ENCODE data around the gene ILK. TPM values are rescaled to one million over a fixed set of nuclear protein-coding genes. Genes with fewer than 3 reads are reported as not detected.

ILK gene
- total RNA-seq, 1 experiment from 2014 or later = 73.5 TPM

GRCh38 chr11:6572215-6572614 is 31.4 kb upstream of the ILK start:
- Histone ChIP-seq H3K36me3 (ENCODE audit: control insufficient read depth in 1 of 2, insufficient read depth in 2 of 2, low read length in 2 of 2) (no peaks in the 10 kb centered on the region), H3K9me2 (ENCODE audit: insufficient read depth) (no peaks in the 10 kb centered on the region), H3K27me3 (ENCODE audit: insufficient read depth, low read length) (no peaks in the 10 kb centered on the region), H3K4me2 (ENCODE audit: low read length) (no peak overlapping the region), H2AFZ (ENCODE audit: low read depth, low read length, poor library complexity, severe bottlenecking) (no peak overlapping the region), H4K20me1 (ENCODE audit: insufficient read depth) (no peaks in the 10 kb centered on the region), H3K9ac (ENCODE audit: low read length) (no peak overlapping the region), H3K27ac (ENCODE audit: low read depth, low read length) (no peak overlapping the region), H3K4me1 (ENCODE audit: control insufficient read depth in 1 of 2, insufficient read depth in 2 of 2, low read length in 2 of 2) (no peaks in the 10 kb centered on the region), H3K4me3 (replicated peaks in 1 of 2; ENCODE audit: low read depth in 1 of 2, low read length in 2 of 2) (no peak overlapping the region), H3K79me2 (ENCODE audit: insufficient read depth, low read length) (no peaks in the 10 kb centered on the region), H3K9me3 (ENCODE audit: control insufficient read depth in 1 of 2, insufficient read depth in 1 of 2, low read depth in 1 of 2, low read length in 2 of 2) (no peaks in the 10 kb centered on the region)
- BruUV-seq (replicated peaks) = no TSS peak
- ATAC-seq (no peak), DNase-seq (ENCODE audit: low read depth, low spot score) (no peak)
- intact Hi-C loops (cut with micrococcal nuclease) = no loop called here
- RAD21 ChIA-PET (ENCODE audit: low non-redundant PET in 1 of 2, low total read pairs in 2 of 2, uncharacterized antibody in 2 of 2, unreplicated experiment in 2 of 2) = no interaction called here
- no peak for TF ChIP-seq ZFX (IDR thresholded peaks at IDR 0.05)
- no peak for TF ChIP-seq REST (IDR thresholded peaks at IDR 0.05; ENCODE audit: low read depth)
- no peak for TF ChIP-seq CEBPB (IDR thresholded peaks at IDR 0.05; ENCODE audit: low read depth)
- TF ChIP-seq SP1 (IDR thresholded peaks at IDR 0.05; ENCODE audit: low read depth) = no peak
- TF ChIP-seq, protein P1, sequence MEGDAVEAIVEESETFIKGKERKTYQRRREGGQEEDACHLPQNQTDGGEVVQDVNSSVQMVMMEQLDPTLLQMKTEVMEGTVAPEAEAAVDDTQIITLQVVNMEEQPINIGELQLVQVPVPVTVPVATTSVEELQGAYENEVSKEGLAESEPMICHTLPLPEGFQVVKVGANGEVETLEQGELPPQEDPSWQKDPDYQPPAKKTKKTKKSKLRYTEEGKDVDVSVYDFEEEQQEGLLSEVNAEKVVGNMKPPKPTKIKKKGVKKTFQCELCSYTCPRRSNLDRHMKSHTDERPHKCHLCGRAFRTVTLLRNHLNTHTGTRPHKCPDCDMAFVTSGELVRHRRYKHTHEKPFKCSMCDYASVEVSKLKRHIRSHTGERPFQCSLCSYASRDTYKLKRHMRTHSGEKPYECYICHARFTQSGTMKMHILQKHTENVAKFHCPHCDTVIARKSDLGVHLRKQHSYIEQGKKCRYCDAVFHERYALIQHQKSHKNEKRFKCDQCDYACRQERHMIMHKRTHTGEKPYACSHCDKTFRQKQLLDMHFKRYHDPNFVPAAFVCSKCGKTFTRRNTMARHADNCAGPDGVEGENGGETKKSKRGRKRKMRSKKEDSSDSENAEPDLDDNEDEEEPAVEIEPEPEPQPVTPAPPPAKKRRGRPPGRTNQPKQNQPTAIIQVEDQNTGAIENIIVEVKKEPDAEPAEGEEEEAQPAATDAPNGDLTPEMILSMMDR (IDR thresholded peaks at IDR 0.05 in 2 of 3, conservative IDR thresholded peaks at IDR 0.05 in 1 of 3; ENCODE audit: borderline replicate concordance in 1 of 3, insufficient read depth in 1 of 3, low read depth in 2 of 3, low read length in 2 of 3) = no peak
- no peak for TF ChIP-seq CBX3 (IDR thresholded peaks at IDR 0.05; ENCODE audit: low read depth)
- TF ChIP-seq, protein P2, sequence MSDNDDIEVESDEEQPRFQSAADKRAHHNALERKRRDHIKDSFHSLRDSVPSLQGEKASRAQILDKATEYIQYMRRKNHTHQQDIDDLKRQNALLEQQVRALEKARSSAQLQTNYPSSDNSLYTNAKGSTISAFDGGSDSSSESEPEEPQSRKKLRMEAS (IDR thresholded peaks at IDR 0.05) = no peak
- TF ChIP-seq, protein P3, sequence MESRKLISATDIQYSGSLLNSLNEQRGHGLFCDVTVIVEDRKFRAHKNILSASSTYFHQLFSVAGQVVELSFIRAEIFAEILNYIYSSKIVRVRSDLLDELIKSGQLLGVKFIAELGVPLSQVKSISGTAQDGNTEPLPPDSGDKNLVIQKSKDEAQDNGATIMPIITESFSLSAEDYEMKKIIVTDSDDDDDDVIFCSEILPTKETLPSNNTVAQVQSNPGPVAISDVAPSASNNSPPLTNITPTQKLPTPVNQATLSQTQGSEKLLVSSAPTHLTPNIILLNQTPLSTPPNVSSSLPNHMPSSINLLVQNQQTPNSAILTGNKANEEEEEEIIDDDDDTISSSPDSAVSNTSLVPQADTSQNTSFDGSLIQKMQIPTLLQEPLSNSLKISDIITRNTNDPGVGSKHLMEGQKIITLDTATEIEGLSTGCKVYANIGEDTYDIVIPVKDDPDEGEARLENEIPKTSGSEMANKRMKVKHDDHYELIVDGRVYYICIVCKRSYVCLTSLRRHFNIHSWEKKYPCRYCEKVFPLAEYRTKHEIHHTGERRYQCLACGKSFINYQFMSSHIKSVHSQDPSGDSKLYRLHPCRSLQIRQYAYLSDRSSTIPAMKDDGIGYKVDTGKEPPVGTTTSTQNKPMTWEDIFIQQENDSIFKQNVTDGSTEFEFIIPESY (IDR thresholded peaks at IDR 0.05; ENCODE audit: extremely low read depth, insufficient replicate concordance, low read length) = no peak
- TF ChIP-seq FOSL1 (IDR thresholded peaks at IDR 0.05; ENCODE audit: low read depth) = no peak
- POLR2A ChIA-PET = no interaction called here
- CTCF ChIA-PET = no interaction called here

Measured in HCT116 (cell line).